GM12878 (cell line): Measurements from ENCODE around the gene CACNA2D3. TPM values are rescaled to one million over a fixed set of nuclear protein-coding genes. Genes with fewer than 3 reads are reported as not detected.

Source experiments
- ATAC-seq: fragments of 200-7000 bp; cut with Tn5 transposase; 3 replicates; pipeline ENCODE4 v1.9.1; 2020; ENCODE audit warnings: mild to moderate bottlenecking, moderate library complexity
- BruUV-seq: library from RNA; stranded (reverse); fragments of 400-500 nt; replicated peaks from 2 replicates; lab custom pipeline; 2021; lab: Mats Ljungman, UMichigan
- CTCF ChIA-PET: fragments of 300-600 bp; sonication (Branson Sonifier 250); formaldehyde crosslinking; extraction: SDS; loops from one replicate; lab custom pipeline; 2021; ENCODE audit warnings: inconsistent platforms; lab: Yijun Ruan, JAX
- POLR2A ChIA-PET: fragments of 350-600 bp; formaldehyde crosslinking; extraction: SDS; loops from one replicate; lab custom pipeline; 2021; ENCODE audit warnings: inconsistent platforms; lab: Charles Lee
- RAD21 ChIA-PET: fragments of 300-600 bp; sonication (Branson Sonifier 250); formaldehyde crosslinking; loops from one replicate; lab custom pipeline; 2023; ENCODE audit warnings: antibody characterized with exemption; ENCODE audit not compliant: unreplicated experiment; lab: Charles Lee
- SMC1A ChIA-PET: fragments of 300-600 bp; sonication (Branson Sonifier 250); formaldehyde crosslinking; loops from one replicate; lab custom pipeline; 2023; ENCODE audit not compliant: unreplicated experiment, uncharacterized antibody; lab: Charles Lee
- DNase-seq: peaks from one replicate; pipeline ENCODE4 v3.0.0-alpha.2; 2011; ENCODE audit warnings: low read depth, low spot score
- FAIRE-seq: peaks from 3 replicates; lab custom pipeline; 2011; peaks lifted over from hg19 to GRCh38; lab: Jason Lieb, UNC
- H2AFZ ChIP-seq: 2 replicates; pipeline ENCODE4 v1.6.0; 2011; ENCODE audit warnings: low read depth, low read length, control low read depth; ENCODE audit not compliant: control insufficient read depth
- H3K27ac ChIP-seq: 2 replicates; pipeline ENCODE4 v1.5.1; 2011; ENCODE audit warnings: control low read depth; ENCODE audit not compliant: control insufficient read depth, insufficient read depth
- H3K27me3 ChIP-seq, 2 experiments: replicated peaks in 1 of 2; 2 replicates each; pipeline versions ENCODE4 v1.6.0 to v1.6.1; 2011; ENCODE audit warnings: low read length in 1 of 2; ENCODE audit not compliant: control insufficient read depth in 2 of 2, insufficient read depth in 2 of 2
- H3K36me3 ChIP-seq, 2 experiments: 2 replicates each; pipeline ENCODE4 v1.5.1; 2011; ENCODE audit warnings: low read length in 1 of 2; ENCODE audit not compliant: control insufficient read depth in 2 of 2, insufficient read depth in 2 of 2
- H3K4me1 ChIP-seq: 2 replicates; pipeline ENCODE4 v1.6.1; 2011; ENCODE audit warnings: mild to moderate bottlenecking, low read length, moderate library complexity, mixed read lengths; ENCODE audit not compliant: control insufficient read depth, insufficient read depth
- H3K4me2 ChIP-seq: 2 replicates; pipeline ENCODE4 v1.6.0; 2011; ENCODE audit warnings: control low read depth; ENCODE audit not compliant: control insufficient read depth, insufficient read depth
- H3K4me3 ChIP-seq: fragments of 200-600 bp; sonication (generic); 2 replicates; pipeline ENCODE4 v1.5.1; 2016
- H3K79me2 ChIP-seq: 2 replicates; pipeline ENCODE4 v1.6.0; 2011; ENCODE audit warnings: low read length; ENCODE audit not compliant: control insufficient read depth, insufficient read depth
- H3K9ac ChIP-seq: 2 replicates; pipeline ENCODE4 v1.8.0; 2011; ENCODE audit warnings: low read length, control low read depth, mixed read lengths; ENCODE audit not compliant: control insufficient read depth, insufficient read depth
- H3K9me3 ChIP-seq: replicated peaks from 3 replicates; pipeline ENCODE4 v1.5.1; 2011; ENCODE audit warnings: mild to moderate bottlenecking, low read length; ENCODE audit not compliant: control insufficient read depth, insufficient read depth
- H4K20me1 ChIP-seq: 2 replicates; pipeline ENCODE4 v1.6.0; 2011; ENCODE audit not compliant: control insufficient read depth, insufficient read depth
- CEBPZ ChIP-seq: fragments of 150-350 bp; IDR thresholded peaks from 2 replicates; pipeline ENCODE4 v1.6.1; 2016; ENCODE audit warnings: low read depth, low read length
- ESRRA ChIP-seq: IDR thresholded peaks from 2 replicates; pipeline ENCODE4 v1.6.1; 2012; ENCODE audit warnings: mild to moderate bottlenecking, low read length, improper control_type of control experiment
- IKZF2 ChIP-seq, 2 experiments: fragments of 450-650 bp; IDR thresholded peaks; 2 replicates each; pipeline ENCODE4 v1.6.1; 2017; ENCODE audit warnings: mild to moderate bottlenecking in 2 of 2, moderate library complexity in 2 of 2
- NFYB ChIP-seq: IDR thresholded peaks from 2 replicates; pipeline ENCODE4 v1.6.1; 2011; ENCODE audit warnings: low read depth, mild to moderate bottlenecking, low read length, improper control_type of control experiment, moderate library complexity; ENCODE audit not compliant: insufficient read depth
- PAX5 ChIP-seq: IDR thresholded peaks from 2 replicates; pipeline ENCODE4 v1.6.1; 2011; ENCODE audit warnings: low read depth, low read length, borderline replicate concordance
- PAX8 ChIP-seq: fragments of 450-650 bp; IDR thresholded peaks from 2 replicates; pipeline ENCODE4 v1.6.1; 2017; ENCODE audit warnings: mild to moderate bottlenecking, moderate library complexity
- PML ChIP-seq: IDR thresholded peaks from 2 replicates; pipeline ENCODE4 v1.6.1; 2012; ENCODE audit warnings: low read length, inconsistent platforms
- SMARCA5 ChIP-seq: fragments of 450-650 bp; IDR thresholded peaks from 2 replicates; pipeline ENCODE4 v1.6.1; 2017; ENCODE audit warnings: mild to moderate bottlenecking
- SRF ChIP-seq, 2 experiments: IDR thresholded peaks; 2 replicates each; pipeline ENCODE4 v1.6.1; 2011; ENCODE audit warnings: low read depth in 2 of 2, low read length in 2 of 2, mild to moderate bottlenecking in 1 of 2, moderate library complexity in 1 of 2
- WGBS: methylation state at CpG from one replicate; pipeline ENCODE4 v1.1.6; 2016; ENCODE audit warnings: low lambda C conversion rate; ENCODE audit not compliant: insufficient replicate concordance, insufficient coverage; ENCODE audit errors: missing lambda C conversion rate; 5-methylcytosine and 5-hydroxymethylcytosine counted together
- in situ Hi-C: fragments of 300-500 bp; cut with MboI; formaldehyde crosslinking; loops from 9 replicates; pipeline ENCODE4 v1.14.3; 2018; ENCODE audit warnings: mixed read lengths
- intact Hi-C: fragments of 100-400 bp; cut with micrococcal nuclease; formaldehyde crosslinking; loops from one replicate; pipeline ENCODE4 v1.14.2; 2022; ENCODE audit not compliant: unreplicated experiment
- polyA plus RNA-seq, 11 experiments: library from polyadenylated mRNA; depleted of rRNA in 4 of 11; unstranded in 6 of 11; stranded (reverse) in 5 of 11; fragments of >200 nt; fragmentation: Nextera tagmentation in 4 of 11; fragmentation: Illumina TruSeq in 1 of 11; extraction: Ambion mirVana in 4 of 11; extraction: Trizol in 1 of 11; gene quantifications; 1 replicate in 1 of 11; 2 replicates in 10 of 11; pipeline versions ENCODE4 v1.2.1 to v1.2.3, GENCODE V29; 2011 to 2016; ENCODE audit warnings: inconsistent platforms in 2 of 11, missing spikeins in 2 of 11, low read depth in 1 of 11
- total RNA-seq, 4 experiments: library from RNA; depleted of rRNA in 3 of 4; stranded (reverse); fragments of >200 nt in 3 of 4; fragmentation: Illumina TruSeq in 1 of 4; extraction: Trizol in 1 of 4; gene quantifications; 2 replicates each; pipeline versions ENCODE4 v1.2.1 to v1.2.3, GENCODE V29; 2013 to 2021
- TF ChIP-seq, protein P1 (sequence below): IDR thresholded peaks from 2 replicates; pipeline ENCODE4 v1.6.1; 2011; ENCODE audit warnings: borderline replicate concordance, low read depth, mild to moderate bottlenecking, moderate library complexity, mixed read lengths, low read length; ENCODE audit not compliant: insufficient read depth; ENCODE audit errors: extremely low read length
- TF ChIP-seq, protein P2 (sequence below): IDR thresholded peaks from 2 replicates; pipeline ENCODE4 v1.6.1; 2011; ENCODE audit warnings: low read depth, low read length, improper control_type of control experiment, borderline replicate concordance
- TF ChIP-seq, protein P3 (sequence below): IDR thresholded peaks from 2 replicates; pipeline ENCODE4 v1.6.1; 2012; ENCODE audit warnings: improper control_type of control experiment, low read depth, low read length; ENCODE audit not compliant: insufficient replicate concordance

The CACNA2D3 gene
- total and polyA plus RNA-seq, 10 of the 15 experiments (the other 5 are each of a cell fraction or from before 2014, with no cell fraction given) = not detected

- TF ChIP-seq CEBPZ = no peak
- no peak for TF ChIP-seq PAX8
- no peak for TF ChIP-seq PAX5
- no peak for TF ChIP-seq PML
- no peak for TF ChIP-seq SMARCA5
- TF ChIP-seq ESRRA = no peak
- TF ChIP-seq NFYB = no peak
- no peak for TF ChIP-seq SRF (IDR thresholded peaks at IDR 0.05; ENCODE audit: low read depth in 2 of 2, low read length in 2 of 2)
- TF ChIP-seq, protein P1, sequence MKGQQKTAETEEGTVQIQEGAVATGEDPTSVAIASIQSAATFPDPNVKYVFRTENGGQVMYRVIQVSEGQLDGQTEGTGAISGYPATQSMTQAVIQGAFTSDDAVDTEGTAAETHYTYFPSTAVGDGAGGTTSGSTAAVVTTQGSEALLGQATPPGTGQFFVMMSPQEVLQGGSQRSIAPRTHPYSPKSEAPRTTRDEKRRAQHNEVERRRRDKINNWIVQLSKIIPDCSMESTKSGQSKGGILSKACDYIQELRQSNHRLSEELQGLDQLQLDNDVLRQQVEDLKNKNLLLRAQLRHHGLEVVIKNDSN = no peak
Measured at GRCh38 chr3:54736459-54736858, 614.1 kb downstream of the CACNA2D3 start (continued).

DNA sequence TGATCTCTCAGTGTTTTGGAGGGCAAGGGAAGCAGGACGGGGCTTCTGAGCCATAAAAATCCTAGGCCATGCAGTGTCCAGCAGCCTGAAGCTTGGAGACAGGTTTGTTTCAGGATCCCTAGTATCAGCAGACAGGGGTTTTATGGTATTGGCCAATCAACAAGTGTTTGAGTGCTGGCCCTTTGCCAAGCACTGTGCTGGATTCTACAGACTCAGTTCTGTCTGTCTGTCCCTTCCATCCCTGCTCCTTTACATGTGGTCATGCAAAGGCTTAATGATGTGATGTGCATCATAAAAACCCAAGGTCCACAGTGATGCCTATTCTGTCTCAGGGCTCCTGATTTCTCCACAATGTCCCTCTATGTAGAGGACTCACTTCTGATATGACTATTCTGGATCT, 621.4 kb downstream of the CACNA2D3 start:
- Histone ChIP-seq H3K4me2 (no peak overlapping the region), H4K20me1 (no peaks in the 10 kb centered on the region), H3K9ac (no peak overlapping the region), H3K4me1 (no peaks in the 10 kb centered on the region), H2AFZ (no peak overlapping the region), H3K79me2 (no peaks in the 10 kb centered on the region), H3K27me3 (no peaks in the 10 kb centered on the region; a peak in 1 of 4 replicates), H3K4me3 (no peak overlapping the region), H3K27ac (no peak overlapping the region), H3K9me3 (no peaks in the 10 kb centered on the region), H3K36me3 (no peaks in the 10 kb centered on the region)
- FAIRE-seq (no peak), ATAC-seq (no peak), DNase-seq (no peak)
- ChIA-PET SMC1A (no interaction called here), CTCF (no interaction called here), RAD21 (no interaction called here), POLR2A (no interaction called here)
- BruUV-seq = no TSS peak
- intact Hi-C loops = no loop called here
- 0% methylated on average over 1 of the region's 1 CpG for WGBS
- in situ Hi-C loops = no loop called here
- TF ChIP-seq IKZF2 (IDR thresholded peaks at IDR 0.05) = no peak
- TF ChIP-seq, protein P2, sequence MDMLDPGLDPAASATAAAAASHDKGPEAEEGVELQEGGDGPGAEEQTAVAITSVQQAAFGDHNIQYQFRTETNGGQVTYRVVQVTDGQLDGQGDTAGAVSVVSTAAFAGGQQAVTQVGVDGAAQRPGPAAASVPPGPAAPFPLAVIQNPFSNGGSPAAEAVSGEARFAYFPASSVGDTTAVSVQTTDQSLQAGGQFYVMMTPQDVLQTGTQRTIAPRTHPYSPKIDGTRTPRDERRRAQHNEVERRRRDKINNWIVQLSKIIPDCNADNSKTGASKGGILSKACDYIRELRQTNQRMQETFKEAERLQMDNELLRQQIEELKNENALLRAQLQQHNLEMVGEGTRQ = no peak
- TF ChIP-seq, protein P3, sequence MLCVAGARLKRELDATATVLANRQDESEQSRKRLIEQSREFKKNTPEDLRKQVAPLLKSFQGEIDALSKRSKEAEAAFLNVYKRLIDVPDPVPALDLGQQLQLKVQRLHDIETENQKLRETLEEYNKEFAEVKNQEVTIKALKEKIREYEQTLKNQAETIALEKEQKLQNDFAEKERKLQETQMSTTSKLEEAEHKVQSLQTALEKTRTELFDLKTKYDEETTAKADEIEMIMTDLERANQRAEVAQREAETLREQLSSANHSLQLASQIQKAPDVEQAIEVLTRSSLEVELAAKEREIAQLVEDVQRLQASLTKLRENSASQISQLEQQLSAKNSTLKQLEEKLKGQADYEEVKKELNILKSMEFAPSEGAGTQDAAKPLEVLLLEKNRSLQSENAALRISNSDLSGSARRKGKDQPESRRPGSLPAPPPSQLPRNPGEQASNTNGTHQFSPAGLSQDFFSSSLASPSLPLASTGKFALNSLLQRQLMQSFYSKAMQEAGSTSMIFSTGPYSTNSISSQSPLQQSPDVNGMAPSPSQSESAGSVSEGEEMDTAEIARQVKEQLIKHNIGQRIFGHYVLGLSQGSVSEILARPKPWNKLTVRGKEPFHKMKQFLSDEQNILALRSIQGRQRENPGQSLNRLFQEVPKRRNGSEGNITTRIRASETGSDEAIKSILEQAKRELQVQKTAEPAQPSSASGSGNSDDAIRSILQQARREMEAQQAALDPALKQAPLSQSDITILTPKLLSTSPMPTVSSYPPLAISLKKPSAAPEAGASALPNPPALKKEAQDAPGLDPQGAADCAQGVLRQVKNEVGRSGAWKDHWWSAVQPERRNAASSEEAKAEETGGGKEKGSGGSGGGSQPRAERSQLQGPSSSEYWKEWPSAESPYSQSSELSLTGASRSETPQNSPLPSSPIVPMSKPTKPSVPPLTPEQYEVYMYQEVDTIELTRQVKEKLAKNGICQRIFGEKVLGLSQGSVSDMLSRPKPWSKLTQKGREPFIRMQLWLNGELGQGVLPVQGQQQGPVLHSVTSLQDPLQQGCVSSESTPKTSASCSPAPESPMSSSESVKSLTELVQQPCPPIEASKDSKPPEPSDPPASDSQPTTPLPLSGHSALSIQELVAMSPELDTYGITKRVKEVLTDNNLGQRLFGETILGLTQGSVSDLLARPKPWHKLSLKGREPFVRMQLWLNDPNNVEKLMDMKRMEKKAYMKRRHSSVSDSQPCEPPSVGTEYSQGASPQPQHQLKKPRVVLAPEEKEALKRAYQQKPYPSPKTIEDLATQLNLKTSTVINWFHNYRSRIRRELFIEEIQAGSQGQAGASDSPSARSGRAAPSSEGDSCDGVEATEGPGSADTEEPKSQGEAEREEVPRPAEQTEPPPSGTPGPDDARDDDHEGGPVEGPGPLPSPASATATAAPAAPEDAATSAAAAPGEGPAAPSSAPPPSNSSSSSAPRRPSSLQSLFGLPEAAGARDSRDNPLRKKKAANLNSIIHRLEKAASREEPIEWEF = no peak
